ENCODE measurements around the gene DPP7. TPM values are rescaled to one million over a fixed set of nuclear protein-coding genes. Genes with fewer than 3 reads are reported as not detected.
A peak's percentile ranks its signal among the peaks of the same experiment; 100 is the strongest.

DPP7 gene
- total and polyA plus RNA-seq, 2 experiments from 2014 or later, result 19.7 to 26.8 TPM

DNA sequence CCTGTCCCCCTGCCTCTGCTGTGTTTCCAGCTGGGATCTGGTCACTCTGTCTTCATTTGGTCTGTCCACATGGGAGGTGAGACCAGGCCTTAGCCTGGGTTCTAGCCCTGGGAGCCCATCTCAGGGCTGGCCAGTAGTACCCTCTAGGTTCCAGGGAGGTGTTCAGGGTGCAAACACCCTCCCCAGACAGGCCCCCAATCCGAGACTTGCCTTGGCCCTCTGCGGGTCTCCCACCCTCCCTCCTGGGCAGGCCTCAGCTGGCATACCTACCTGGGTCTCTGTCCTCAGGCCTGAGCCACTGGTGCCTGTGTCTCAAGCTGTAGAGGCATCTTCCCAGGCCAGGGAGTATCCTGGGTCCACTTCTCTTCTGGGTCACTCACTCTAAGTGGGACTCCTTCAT, 43.3 kb downstream of the DPP7 start (continued):
- no peak for TF ChIP-seq EZH2phosphoT487 (IDR thresholded peaks at IDR 0.05; ENCODE audit: unreplicated experiment)
- no peak for TF ChIP-seq ZNF331 (CRISPR knock-in tag; IDR thresholded peaks at IDR 0.05; ENCODE audit: low read depth)
- TF ChIP-seq, protein P1, sequence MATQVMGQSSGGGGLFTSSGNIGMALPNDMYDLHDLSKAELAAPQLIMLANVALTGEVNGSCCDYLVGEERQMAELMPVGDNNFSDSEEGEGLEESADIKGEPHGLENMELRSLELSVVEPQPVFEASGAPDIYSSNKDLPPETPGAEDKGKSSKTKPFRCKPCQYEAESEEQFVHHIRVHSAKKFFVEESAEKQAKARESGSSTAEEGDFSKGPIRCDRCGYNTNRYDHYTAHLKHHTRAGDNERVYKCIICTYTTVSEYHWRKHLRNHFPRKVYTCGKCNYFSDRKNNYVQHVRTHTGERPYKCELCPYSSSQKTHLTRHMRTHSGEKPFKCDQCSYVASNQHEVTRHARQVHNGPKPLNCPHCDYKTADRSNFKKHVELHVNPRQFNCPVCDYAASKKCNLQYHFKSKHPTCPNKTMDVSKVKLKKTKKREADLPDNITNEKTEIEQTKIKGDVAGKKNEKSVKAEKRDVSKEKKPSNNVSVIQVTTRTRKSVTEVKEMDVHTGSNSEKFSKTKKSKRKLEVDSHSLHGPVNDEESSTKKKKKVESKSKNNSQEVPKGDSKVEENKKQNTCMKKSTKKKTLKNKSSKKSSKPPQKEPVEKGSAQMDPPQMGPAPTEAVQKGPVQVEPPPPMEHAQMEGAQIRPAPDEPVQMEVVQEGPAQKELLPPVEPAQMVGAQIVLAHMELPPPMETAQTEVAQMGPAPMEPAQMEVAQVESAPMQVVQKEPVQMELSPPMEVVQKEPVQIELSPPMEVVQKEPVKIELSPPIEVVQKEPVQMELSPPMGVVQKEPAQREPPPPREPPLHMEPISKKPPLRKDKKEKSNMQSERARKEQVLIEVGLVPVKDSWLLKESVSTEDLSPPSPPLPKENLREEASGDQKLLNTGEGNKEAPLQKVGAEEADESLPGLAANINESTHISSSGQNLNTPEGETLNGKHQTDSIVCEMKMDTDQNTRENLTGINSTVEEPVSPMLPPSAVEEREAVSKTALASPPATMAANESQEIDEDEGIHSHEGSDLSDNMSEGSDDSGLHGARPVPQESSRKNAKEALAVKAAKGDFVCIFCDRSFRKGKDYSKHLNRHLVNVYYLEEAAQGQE (IDR thresholded peaks at IDR 0.05; ENCODE audit: unreplicated experiment), result no peak
- TF ChIP-seq CREB1 (CRISPR knock-in tag; IDR thresholded peaks at IDR 0.05; ENCODE audit: low read depth), result no peak
- no peak for TF ChIP-seq STAT1 (IDR thresholded peaks at IDR 0.05; ENCODE audit: unreplicated experiment)
- TF ChIP-seq POLR2AphosphoS5 (IDR thresholded peaks at IDR 0.05; ENCODE audit: low read depth), result no peak
- TF ChIP-seq, protein P2, sequence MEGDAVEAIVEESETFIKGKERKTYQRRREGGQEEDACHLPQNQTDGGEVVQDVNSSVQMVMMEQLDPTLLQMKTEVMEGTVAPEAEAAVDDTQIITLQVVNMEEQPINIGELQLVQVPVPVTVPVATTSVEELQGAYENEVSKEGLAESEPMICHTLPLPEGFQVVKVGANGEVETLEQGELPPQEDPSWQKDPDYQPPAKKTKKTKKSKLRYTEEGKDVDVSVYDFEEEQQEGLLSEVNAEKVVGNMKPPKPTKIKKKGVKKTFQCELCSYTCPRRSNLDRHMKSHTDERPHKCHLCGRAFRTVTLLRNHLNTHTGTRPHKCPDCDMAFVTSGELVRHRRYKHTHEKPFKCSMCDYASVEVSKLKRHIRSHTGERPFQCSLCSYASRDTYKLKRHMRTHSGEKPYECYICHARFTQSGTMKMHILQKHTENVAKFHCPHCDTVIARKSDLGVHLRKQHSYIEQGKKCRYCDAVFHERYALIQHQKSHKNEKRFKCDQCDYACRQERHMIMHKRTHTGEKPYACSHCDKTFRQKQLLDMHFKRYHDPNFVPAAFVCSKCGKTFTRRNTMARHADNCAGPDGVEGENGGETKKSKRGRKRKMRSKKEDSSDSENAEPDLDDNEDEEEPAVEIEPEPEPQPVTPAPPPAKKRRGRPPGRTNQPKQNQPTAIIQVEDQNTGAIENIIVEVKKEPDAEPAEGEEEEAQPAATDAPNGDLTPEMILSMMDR (conservative IDR thresholded peaks at IDR 0.05; ENCODE audit: low read depth in 2 of 2), result no peak
- no peak for TF ChIP-seq JUNB (IDR thresholded peaks at IDR 0.05; ENCODE audit: unreplicated experiment)
- no peak for TF ChIP-seq NANOG (IDR thresholded peaks at IDR 0.05; ENCODE audit: borderline replicate concordance)

DNA sequence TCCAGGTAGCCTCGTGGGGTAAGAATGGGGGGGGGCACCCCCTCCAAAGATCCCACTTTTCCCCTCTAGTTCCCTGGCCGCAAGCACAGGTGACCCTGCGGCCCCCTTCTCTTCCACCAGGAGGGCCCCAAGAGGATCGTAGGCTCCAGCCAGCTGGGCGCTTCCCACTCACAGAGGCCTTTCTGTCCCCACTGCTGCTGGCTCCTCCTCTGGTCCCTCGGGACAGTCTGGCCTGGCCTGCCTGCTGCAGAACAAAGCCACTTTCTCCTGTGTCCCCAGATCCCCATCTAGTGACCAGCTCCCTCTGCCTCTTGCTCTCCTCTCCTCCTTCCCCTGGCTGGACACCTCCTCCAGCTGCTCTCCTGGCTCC, 43.6 kb downstream of the DPP7 start:
- Histone ChIP-seq H4K20me1 (replicated peaks; ENCODE audit: insufficient read depth) (peaks cover 11% of the 10 kb centered on the region; the same call in 1 of the 2 replicates), H3K27ac (ENCODE audit: low read depth) (0 out of 2 replicates have a peak overlapping the region, but pooled peaks have one; percentile 66), H2AFZ (peak overlapping the region; percentile 74; the same call in 1 of the 2 replicates), H3K4me1 (ENCODE audit: insufficient read depth) (peaks cover 27% of the 10 kb centered on the region), H3K4me3 (peak overlapping the region; percentile 71), H3K27me3 (ENCODE audit: insufficient read depth) (peaks cover 11% of the 10 kb centered on the region; the same call in 1 of the 2 replicates), H3F3A (replicated peaks; ENCODE audit: low read depth) (peaks cover 19% of the 10 kb centered on the region; the same call in 1 of the 2 replicates), H3K79me2 (replicated peaks; ENCODE audit: insufficient read depth) (peaks cover 10% of the 10 kb centered on the region; the same call in 1 of the 2 replicates), H3K36me3 (ENCODE audit: insufficient read depth) (no peaks in the 10 kb centered on the region; the same call in 1 of the 2 replicates), H3K4me2 (peak overlapping the region; percentile 85), H3K9me2 (ENCODE audit: insufficient read depth) (no peaks in the 10 kb centered on the region)
- Mint-ChIP-seq H3K27me3 (ENCODE audit: insufficient read depth, low read depth, poor library complexity) (peaks cover 16% of the 10 kb centered on the region), H3K4me3 (peak overlapping the region; percentile 72), H3K27ac (no peak overlapping the region), H3K9me3 (no peaks in the 10 kb centered on the region; the same call in 2 of the 3 replicates), H3K36me3 (ENCODE audit: low read depth) (no peaks in the 10 kb centered on the region; the same call in 2 of the 3 replicates), H3K4me1 (peaks cover 27% of the 10 kb centered on the region)
- ATAC-seq, result peak; percentile 16
- no peak for DNase-seq (ENCODE audit: low spot score)
- TF ChIP-seq, protein P2 (conservative IDR thresholded peaks at IDR 0.05; ENCODE audit: low read depth in 2 of 2), result peak in 1 of 2 experiments; percentile 34; a peak in 1 of 4 replicates
- TF ChIP-seq NANOG (IDR thresholded peaks at IDR 0.05; ENCODE audit: borderline replicate concordance), result no peak
- TF ChIP-seq, protein P3, sequence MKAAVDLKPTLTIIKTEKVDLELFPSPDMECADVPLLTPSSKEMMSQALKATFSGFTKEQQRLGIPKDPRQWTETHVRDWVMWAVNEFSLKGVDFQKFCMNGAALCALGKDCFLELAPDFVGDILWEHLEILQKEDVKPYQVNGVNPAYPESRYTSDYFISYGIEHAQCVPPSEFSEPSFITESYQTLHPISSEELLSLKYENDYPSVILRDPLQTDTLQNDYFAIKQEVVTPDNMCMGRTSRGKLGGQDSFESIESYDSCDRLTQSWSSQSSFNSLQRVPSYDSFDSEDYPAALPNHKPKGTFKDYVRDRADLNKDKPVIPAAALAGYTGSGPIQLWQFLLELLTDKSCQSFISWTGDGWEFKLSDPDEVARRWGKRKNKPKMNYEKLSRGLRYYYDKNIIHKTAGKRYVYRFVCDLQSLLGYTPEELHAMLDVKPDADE (IDR thresholded peaks at IDR 0.05), result no peak
- no peak for TF ChIP-seq ZNF114 (CRISPR knock-in tag; IDR thresholded peaks at IDR 0.05)
- TF ChIP-seq EZH2 (IDR thresholded peaks at IDR 0.05; ENCODE audit: low read depth, unreplicated experiment), result no peak
- no peak for TF ChIP-seq EZH2phosphoT487 (IDR thresholded peaks at IDR 0.05; ENCODE audit: unreplicated experiment)
